Measurements from ENCODE around the gene MAPK12.
A peak's percentile ranks its signal among the peaks of the same experiment; 100 is the strongest.

The MAPK12 gene

GRCh38 chr22:50299785-50300619, 38.5 kb upstream of the MAPK12 start:
- DNase-seq (ENCODE audit: low spot score) (no peak), ATAC-seq (ENCODE audit: low read depth) (no peak)
- Histone ChIP-seq H3K4me1 (ENCODE audit: insufficient read depth, poor library complexity, severe bottlenecking) (peaks cover 43% of the 10 kb centered on the region), H3K4me3 (ENCODE audit: severe bottlenecking) (no peak overlapping the region), H3K27ac (ENCODE audit: poor library complexity, severe bottlenecking) (peak overlapping the region; percentile 99), H3K27me3 (ENCODE audit: insufficient read depth, poor library complexity, severe bottlenecking) (no peaks in the 10 kb centered on the region), H3K36me3 (ENCODE audit: low read depth) (peaks cover 25% of the 10 kb centered on the region), H3K9me3 (ENCODE audit: severe bottlenecking) (no peaks in the 10 kb centered on the region)
- no peak for TF ChIP-seq CTCF (IDR thresholded peaks at IDR 0.05; ENCODE audit: poor library complexity, severe bottlenecking)

GRCh38 chr22:50298937-50299784, 37.7 kb upstream of the MAPK12 start:
- no peaks in the 10 kb centered on the region for H3K27me3 ChIP-seq (ENCODE audit: insufficient read depth, poor library complexity, severe bottlenecking)
- no peak overlapping the region for H3K4me3 ChIP-seq (ENCODE audit: severe bottlenecking)
- DNase-seq (ENCODE audit: low spot score) = no peak

GRCh38 chr22:50298266-50298637, 36.8 kb upstream of the MAPK12 start:
- H3K4me1 ChIP-seq (ENCODE audit: insufficient read depth, poor library complexity, severe bottlenecking) = peaks cover 40% of the 10 kb centered on the region
- no peak for DNase-seq (ENCODE audit: low spot score)
- H3K27ac ChIP-seq (ENCODE audit: poor library complexity, severe bottlenecking) = peak overlapping the region; percentile 99
- H3K27me3 ChIP-seq (ENCODE audit: insufficient read depth, poor library complexity, severe bottlenecking) = no peaks in the 10 kb centered on the region
- no peaks in the 10 kb centered on the region for H3K9me3 ChIP-seq (ENCODE audit: severe bottlenecking)
- ATAC-seq (ENCODE audit: low read depth) = no peak
- H3K36me3 ChIP-seq (ENCODE audit: low read depth) = peaks cover 29% of the 10 kb centered on the region
- H3K4me3 ChIP-seq (ENCODE audit: severe bottlenecking) = no peak overlapping the region
- no peak for TF ChIP-seq CTCF (IDR thresholded peaks at IDR 0.05; ENCODE audit: poor library complexity, severe bottlenecking)

More at GRCh38 chr22:50298937-50299784, 37.7 kb upstream of the MAPK12 start:
- Histone ChIP-seq H3K4me1 (ENCODE audit: insufficient read depth, poor library complexity, severe bottlenecking) (peaks cover 43% of the 10 kb centered on the region), H3K27ac (ENCODE audit: poor library complexity, severe bottlenecking) (peak overlapping the region; percentile 99), H3K36me3 (ENCODE audit: low read depth) (peaks cover 31% of the 10 kb centered on the region), H3K9me3 (ENCODE audit: severe bottlenecking) (no peaks in the 10 kb centered on the region)
- no peak for TF ChIP-seq CTCF (IDR thresholded peaks at IDR 0.05; ENCODE audit: poor library complexity, severe bottlenecking)
- no peak for ATAC-seq (ENCODE audit: low read depth)

- DNase-seq (ENCODE audit: low spot score) (no peak), ATAC-seq (ENCODE audit: low read depth) (no peak)
- Histone ChIP-seq H3K4me3 (ENCODE audit: severe bottlenecking) (no peak overlapping the region), H3K36me3 (ENCODE audit: low read depth) (peaks cover 26% of the 10 kb centered on the region), H3K27me3 (ENCODE audit: insufficient read depth, poor library complexity, severe bottlenecking) (no peaks in the 10 kb centered on the region), H3K4me1 (ENCODE audit: insufficient read depth, poor library complexity, severe bottlenecking) (peaks cover 34% of the 10 kb centered on the region), H3K27ac (ENCODE audit: poor library complexity, severe bottlenecking) (peak overlapping the region; percentile 99), H3K9me3 (ENCODE audit: severe bottlenecking) (no peaks in the 10 kb centered on the region)
- TF ChIP-seq CTCF (IDR thresholded peaks at IDR 0.05; ENCODE audit: poor library complexity, severe bottlenecking) = no peak
These were observed 36.2 kb upstream of the MAPK12 start for GRCh38 chr22:50297510-50298265.
